Measurements from ENCODE around the gene KCTD5. TPM values are rescaled to one million over a fixed set of nuclear protein-coding genes. Genes with fewer than 3 reads are reported as not detected.

KCTD5 gene
- total and polyA plus RNA-seq, 7 donors, result 9.5 to 80.5 (median 17.1) TPM

DNA sequence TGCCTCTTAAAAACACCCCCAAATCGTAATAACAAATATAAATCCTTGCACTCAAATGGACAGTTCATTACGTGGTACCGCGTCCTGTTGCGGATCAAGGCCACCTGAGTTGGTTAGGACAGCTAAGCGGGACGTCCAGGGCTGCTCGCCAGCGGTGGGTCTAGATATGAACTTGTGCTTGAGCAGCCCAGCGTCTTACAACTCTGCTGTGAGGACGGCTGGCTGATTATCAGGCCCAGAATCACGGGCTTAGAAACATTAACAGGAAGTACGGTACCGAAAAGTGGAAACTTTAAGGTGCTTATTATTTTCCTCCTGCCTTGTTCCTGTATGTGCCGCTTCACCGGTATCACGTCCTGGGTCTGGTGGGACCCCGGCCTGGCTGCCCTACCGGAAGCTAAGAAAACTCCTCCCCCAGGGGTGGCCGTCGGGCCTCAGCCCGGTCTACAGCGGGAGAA, 69.3 kb downstream of the KCTD5 start:
- Histone ChIP-seq H3K9me3 (no peaks in the 10 kb centered on the region), H3K36me3 (peaks cover 0 to 6% (median 0%) of the 10 kb centered on the region in 4 donors), H3K4me3 (peak overlapping the region; percentile 77 to 94 (median 84)), H3K4me1 (peaks cover 0 to 38% (median 32%) of the 10 kb centered on the region in 4 donors), H3K27me3 (no peaks in the 10 kb centered on the region), H3K27ac (peak overlapping the region; percentile 98 to 99 (median 99))
- TF ChIP-seq POLR2A (IDR thresholded peaks at IDR 0.05) (no peak), EP300 (IDR thresholded peaks at IDR 0.05) (peak in 1 of 4 donors; percentile 18)
- 64 to 79% methylated on average over 23 of the region's 23 CpGs for WGBS, 2 donors
- peak; percentile 55 for DNase-seq
- intact Hi-C loops (cut with DNase I), result loop anchor here (2.0 kb wide), 1 partner anchor 31 kb away; the partner anchor contains the start of gene PRSS27

DNA sequence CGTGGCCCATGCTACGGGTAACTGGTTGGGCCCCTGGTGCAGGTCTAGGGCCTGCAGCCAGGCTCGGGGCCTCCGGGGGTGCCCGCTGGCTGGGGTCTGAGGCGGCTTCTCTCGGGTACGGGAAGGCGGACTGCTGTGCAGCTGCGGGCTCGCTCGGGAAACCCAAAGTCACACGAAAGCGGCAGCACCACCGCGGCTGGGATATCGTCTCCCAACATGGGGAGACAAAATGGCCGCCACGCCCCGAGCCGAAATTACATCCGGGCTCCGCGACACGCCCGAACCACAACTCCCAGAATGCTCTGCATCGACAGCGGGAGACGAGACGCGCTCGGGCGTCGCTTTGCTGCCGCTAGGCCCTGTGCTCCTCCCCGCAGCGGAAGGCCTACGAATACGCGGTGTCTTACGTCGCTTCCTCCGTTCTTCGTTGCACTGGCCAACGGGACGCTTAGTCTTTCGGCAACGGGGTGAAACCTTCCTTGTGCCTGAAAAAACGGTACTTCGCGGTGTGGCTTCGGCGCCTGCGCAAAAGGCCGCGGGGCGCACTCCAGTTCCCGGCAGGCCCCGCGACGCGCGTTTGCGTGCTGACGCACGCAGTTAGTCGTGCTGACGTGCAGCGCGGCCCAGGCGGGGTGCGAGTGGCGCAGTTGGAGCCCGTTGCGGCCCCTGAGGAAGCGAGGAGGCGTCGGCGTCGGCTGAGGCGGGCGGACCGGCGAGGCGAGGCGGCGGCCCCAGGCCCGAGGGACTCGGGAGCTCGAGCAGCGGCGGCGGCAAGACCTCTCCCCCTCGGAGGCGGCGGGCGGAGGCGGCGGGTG, 69.9 kb downstream of the KCTD5 start, which contains the start of gene SRRM2:
Gene SRRM2, plus strand, starts transcription at position 604 of the 815 bp plus-strand sequence. CDS start 3,727 bp downstream, outside the sequence.
- Histone ChIP-seq H3K4me3 (peak within 1 kb of the TSS; percentile 77 to 94 (median 84)), H3K27ac (peak within 1 kb of the TSS; percentile 98 to 99 (median 99)), H3K9me3 (no peaks in the 10 kb centered on the region), H3K27me3 (no peaks in the 10 kb centered on the region), H3K4me1 (peaks cover 0 to 45% (median 38%) of the 10 kb centered on the region in 4 donors), H3K36me3 (peaks cover 0 to 12% (median 2%) of the 10 kb centered on the region in 4 donors)
- 2 to 6% methylated on average over 99 of the region's 99 CpGs for WGBS, 2 donors
- TF ChIP-seq POLR2A (IDR thresholded peaks at IDR 0.05) (peak; percentile 61 to 88), POLR2AphosphoS5 (IDR thresholded peaks at IDR 0.05) (peak; percentile 98 to 99 (median 98)), EP300 (IDR thresholded peaks at IDR 0.05) (peak in 2 of 4 donors; percentile 22 to 38)
- TF ChIP-seq, protein P1, sequence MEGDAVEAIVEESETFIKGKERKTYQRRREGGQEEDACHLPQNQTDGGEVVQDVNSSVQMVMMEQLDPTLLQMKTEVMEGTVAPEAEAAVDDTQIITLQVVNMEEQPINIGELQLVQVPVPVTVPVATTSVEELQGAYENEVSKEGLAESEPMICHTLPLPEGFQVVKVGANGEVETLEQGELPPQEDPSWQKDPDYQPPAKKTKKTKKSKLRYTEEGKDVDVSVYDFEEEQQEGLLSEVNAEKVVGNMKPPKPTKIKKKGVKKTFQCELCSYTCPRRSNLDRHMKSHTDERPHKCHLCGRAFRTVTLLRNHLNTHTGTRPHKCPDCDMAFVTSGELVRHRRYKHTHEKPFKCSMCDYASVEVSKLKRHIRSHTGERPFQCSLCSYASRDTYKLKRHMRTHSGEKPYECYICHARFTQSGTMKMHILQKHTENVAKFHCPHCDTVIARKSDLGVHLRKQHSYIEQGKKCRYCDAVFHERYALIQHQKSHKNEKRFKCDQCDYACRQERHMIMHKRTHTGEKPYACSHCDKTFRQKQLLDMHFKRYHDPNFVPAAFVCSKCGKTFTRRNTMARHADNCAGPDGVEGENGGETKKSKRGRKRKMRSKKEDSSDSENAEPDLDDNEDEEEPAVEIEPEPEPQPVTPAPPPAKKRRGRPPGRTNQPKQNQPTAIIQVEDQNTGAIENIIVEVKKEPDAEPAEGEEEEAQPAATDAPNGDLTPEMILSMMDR (IDR thresholded peaks at IDR 0.05), result peak in 1 of 4 experiments; percentile 25
- peak; percentile 98 for DNase-seq
- intact Hi-C loops (cut with DNase I), result loop anchor here (2.0 kb wide), 1 partner anchor 31 kb away; the partner anchor contains the start of gene PRSS27

DNA sequence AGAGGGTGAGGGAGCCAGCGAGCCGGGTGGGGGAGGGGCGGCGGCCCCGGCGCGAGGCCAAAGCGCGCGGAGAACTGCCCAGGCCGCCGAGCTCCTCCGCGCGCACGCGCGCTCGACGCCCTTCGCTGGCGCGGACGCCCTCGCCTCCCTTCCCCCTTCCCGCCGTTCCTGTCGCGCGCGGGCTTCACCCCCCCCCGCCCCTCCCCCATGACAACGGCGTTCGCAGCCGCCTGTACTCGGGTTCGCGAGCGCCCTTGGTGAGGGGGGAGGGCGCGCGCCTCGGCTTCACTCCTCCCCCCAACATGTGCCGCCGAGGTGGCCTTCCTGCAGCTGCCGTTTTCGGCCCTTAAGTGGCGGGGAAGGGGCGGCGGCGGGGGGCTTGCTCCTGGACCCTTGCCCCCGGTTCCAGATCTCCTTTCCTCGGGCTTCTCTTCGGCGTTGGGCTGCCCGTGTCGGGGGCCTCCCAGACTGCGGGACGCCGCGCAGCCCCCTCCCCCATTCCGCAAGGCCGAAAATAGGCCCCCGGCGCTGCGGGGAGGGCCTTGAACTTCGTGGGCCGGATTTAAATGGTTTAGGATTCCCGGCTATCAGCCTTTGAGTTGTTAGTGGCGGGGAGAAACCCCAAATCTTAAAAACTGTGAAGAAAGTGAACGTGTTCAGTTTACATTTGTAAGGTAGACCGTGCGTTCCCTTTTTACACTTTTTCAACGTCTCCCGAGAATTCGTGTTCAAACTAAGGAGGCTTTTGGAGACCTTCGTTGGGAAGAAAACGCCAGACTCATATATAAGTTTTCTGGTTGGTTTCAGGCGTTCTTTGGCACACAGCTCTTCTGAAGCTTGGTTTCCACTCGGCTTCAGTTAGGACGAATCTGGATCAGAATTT, 70.8 kb downstream of the KCTD5 start:
- DNase-seq, result peak; percentile 93
- Histone ChIP-seq H3K27me3 (no peaks in the 10 kb centered on the region), H3K36me3 (peaks cover 5 to 21% (median 11%) of the 10 kb centered on the region in 4 donors), H3K27ac (peak overlapping the region; percentile 98 to 99 (median 99)), H3K4me1 (peaks cover 0 to 49% (median 46%) of the 10 kb centered on the region in 4 donors), H3K9me3 (no peaks in the 10 kb centered on the region), H3K4me3 (peak overlapping the region; percentile 77 to 94 (median 84))
- TF ChIP-seq, protein P1 (IDR thresholded peaks at IDR 0.05), result no peak
- no peak for TF ChIP-seq POLR2AphosphoS5 (IDR thresholded peaks at IDR 0.05)
- intact Hi-C loops (cut with DNase I), result loop anchor here (1.0 to 2.0 kb wide), 2 partner anchors 23 to 32 kb away; partner anchors contain the start of gene PRSS27
- 0 to 1% methylated on average over 82 of the region's 82 CpGs for WGBS, 2 donors

DNA sequence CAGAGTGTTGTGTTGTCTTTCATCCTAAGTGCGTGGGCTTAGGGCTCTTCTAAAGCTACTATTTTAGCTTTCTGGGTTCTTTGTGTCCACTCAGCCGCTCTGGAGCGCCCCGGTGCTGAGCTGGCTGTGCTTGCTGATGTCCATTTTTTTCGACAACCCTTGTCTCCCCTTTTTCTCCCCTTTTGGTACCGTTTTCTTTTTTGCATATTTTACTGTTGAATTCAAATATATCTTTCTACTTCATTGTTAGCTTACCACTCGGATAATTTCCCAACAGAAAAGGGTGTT, 71.4 kb downstream of the KCTD5 start:
- 3 to 4% methylated on average over 7 of the region's 7 CpGs for WGBS, 2 donors
- TF ChIP-seq POLR2A (IDR thresholded peaks at IDR 0.05), result no peak
- no peak for TF ChIP-seq EP300 (IDR thresholded peaks at IDR 0.05)
- TF ChIP-seq, protein P1 (IDR thresholded peaks at IDR 0.05), result no peak
- no peak for TF ChIP-seq POLR2AphosphoS5 (IDR thresholded peaks at IDR 0.05)
- intact Hi-C loops (cut with DNase I), result loop anchor here (1.0 to 2.0 kb wide), 2 partner anchors 23 to 33 kb away; partner anchors contain the start of gene PRSS27

More for the DNA sequence above, 71.4 kb downstream of the KCTD5 start:
- Histone ChIP-seq H3K36me3 (peaks cover 11 to 26% (median 17%) of the 10 kb centered on the region in 4 donors), H3K27me3 (no peaks in the 10 kb centered on the region), H3K27ac (peak overlapping the region; percentile 98 to 99 (median 99)), H3K9me3 (no peaks in the 10 kb centered on the region), H3K4me3 (peak overlapping the region; percentile 77 to 94 (median 84)), H3K4me1 (peaks cover 0 to 49% (median 47%) of the 10 kb centered on the region in 4 donors)
- no peak for DNase-seq

Measured in sigmoid colon (tissue), 7 donors.